ENCODE data around the gene RAPGEF4. TPM values are rescaled to one million over a fixed set of nuclear protein-coding genes. Genes with fewer than 3 reads are reported as not detected.

Gene RAPGEF4
- total and polyA plus RNA-seq, 2 of the 4 experiments (the other 2 are of a cell fraction), result 1.7 to 3.2 TPM

DNA sequence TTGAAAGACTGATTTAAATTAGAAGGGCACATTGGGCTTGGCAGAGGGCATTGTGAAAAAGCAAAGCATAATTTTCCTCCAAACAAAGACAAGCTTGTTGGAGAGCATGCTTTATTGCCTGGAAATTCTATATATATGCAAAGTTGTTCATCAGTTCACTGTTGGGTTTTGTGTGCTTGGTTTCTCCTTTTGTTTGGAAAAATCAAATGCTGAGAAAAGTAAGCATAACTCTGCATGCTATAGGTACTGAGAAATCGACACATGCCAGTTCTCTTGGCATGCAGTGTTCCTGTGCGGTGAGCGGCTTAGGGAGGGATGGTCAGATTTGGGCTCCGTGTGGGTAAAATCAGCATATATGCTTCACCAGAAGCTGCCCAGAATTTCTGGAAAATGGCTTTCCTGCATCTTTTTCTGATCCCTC lies 161.0 kb downstream of the RAPGEF4 start:
- H3K27me3 ChIP-seq (ENCODE audit: control insufficient read depth, insufficient read depth, low read length), result peaks cover 9% of the 10 kb centered on the region; the same call in 1 of the 2 replicates
- no peak overlapping the region for H3K4ac ChIP-seq (ENCODE audit: low read depth, low read length)
- TF ChIP-seq ELK1 (IDR thresholded peaks at IDR 0.05; ENCODE audit: borderline replicate concordance, low read depth, low read length), result no peak
- TF ChIP-seq POLR2A (IDR thresholded peaks at IDR 0.05; ENCODE audit: low read depth, low read length), result no peak
- TF ChIP-seq MAZ (IDR thresholded peaks at IDR 0.05; ENCODE audit: borderline replicate concordance, low read depth, low read length), result no peak
- H4K5ac ChIP-seq (ENCODE audit: low read depth, low read length), result no peak overlapping the region
- H2BK120ac ChIP-seq (ENCODE audit: low read depth, low read length), result no peak overlapping the region
- H3K14ac ChIP-seq (replicated peaks; ENCODE audit: low read depth, low read length), result no peak overlapping the region
- H3K4me3 ChIP-seq (ENCODE audit: insufficient read depth, low read depth, low read length), result no peak overlapping the region
- H2BK5ac ChIP-seq (ENCODE audit: low read depth, low read length, poor library complexity, severe bottlenecking), result no peak overlapping the region
- no peaks in the 10 kb centered on the region for H3K79me1 ChIP-seq (ENCODE audit: low read depth in 1 of 2, low read length in 2 of 2)
- H3K9me1 ChIP-seq (ENCODE audit: insufficient read depth, low read length), result no peaks in the 10 kb centered on the region
- in situ Hi-C loops (cut with MboI; ENCODE audit: low sequenced_read_pairs), result no loop called here
- H3K23ac ChIP-seq (ENCODE audit: low read depth, low read length), result no peak overlapping the region
- H4K8ac ChIP-seq (ENCODE audit: low read depth in 2 of 2, low read length in 2 of 2), result no peak overlapping the region
- ATAC-seq (ENCODE audit: low read depth), result no peak
- no peaks in the 10 kb centered on the region for H4K20me1 ChIP-seq (ENCODE audit: insufficient read depth, low read length)
- H2AFZ ChIP-seq (replicated peaks; ENCODE audit: low read length, poor library complexity), result no peak overlapping the region
- dilution Hi-C loops (cut with HindIII; ENCODE audit: low sequenced_read_pairs, unreplicated experiment), result no loop called here
- no CpG with 5 or more reads among the region's 4 CpGs for WGBS, 2 experiments (ENCODE audit: extremely low coverage in 2 of 2, insufficient read length in 1 of 2)
- no peaks in the 10 kb centered on the region for H3K9me3 ChIP-seq (ENCODE audit: control insufficient read depth, insufficient read depth, low read length)
- no peaks in the 10 kb centered on the region for H3K4me1 ChIP-seq (ENCODE audit: control insufficient read depth, insufficient read depth, low read length)
- H3K9ac ChIP-seq (ENCODE audit: low read depth, low read length), result no peak overlapping the region
- H2AK9ac ChIP-seq (replicated peaks; ENCODE audit: low read depth, low read length, poor library complexity), result no peak overlapping the region
- H2BK20ac ChIP-seq (ENCODE audit: low read depth, low read length), result no peak overlapping the region
- H4K91ac ChIP-seq (ENCODE audit: insufficient read depth, low read depth, low read length), result no peak overlapping the region
- H3K27ac ChIP-seq (ENCODE audit: insufficient read depth, low read length), result no peak overlapping the region
- no peak overlapping the region for H3K56ac ChIP-seq (ENCODE audit: extremely low read depth, insufficient read depth, low read length)
- H3K18ac ChIP-seq (ENCODE audit: low read depth, low read length), result no peak overlapping the region
- no peak overlapping the region for H2AK5ac ChIP-seq (ENCODE audit: low read depth, low read length)
- no peak overlapping the region for H2BK15ac ChIP-seq (ENCODE audit: low read depth, low read length)
- ChIA-PET CTCF (no interaction called here), POLR2A (ENCODE audit: unreplicated experiment) (no interaction called here)
- H3K36me3 ChIP-seq (ENCODE audit: control insufficient read depth, insufficient read depth, low read length), result no peaks in the 10 kb centered on the region
- no TSS peak for BruUV-seq (replicated peaks)
- DNase-seq, result no peak
- intact Hi-C loops (cut with micrococcal nuclease), result no loop called here
- H3K4me2 ChIP-seq (ENCODE audit: low read depth, low read length), result no peak overlapping the region

All from IMR-90 (cell line).